HG03066 (cell line): ENCODE results near the gene HSP90AB1.

Source experiments
- ATAC-seq: cut with Tn5 transposase; IDR thresholded peaks from one replicate; pipeline ENCODE4 v1.9.1; 2021; ENCODE audit warnings: low read depth; ENCODE audit not compliant: unreplicated experiment

HSP90AB1 gene

DNA sequence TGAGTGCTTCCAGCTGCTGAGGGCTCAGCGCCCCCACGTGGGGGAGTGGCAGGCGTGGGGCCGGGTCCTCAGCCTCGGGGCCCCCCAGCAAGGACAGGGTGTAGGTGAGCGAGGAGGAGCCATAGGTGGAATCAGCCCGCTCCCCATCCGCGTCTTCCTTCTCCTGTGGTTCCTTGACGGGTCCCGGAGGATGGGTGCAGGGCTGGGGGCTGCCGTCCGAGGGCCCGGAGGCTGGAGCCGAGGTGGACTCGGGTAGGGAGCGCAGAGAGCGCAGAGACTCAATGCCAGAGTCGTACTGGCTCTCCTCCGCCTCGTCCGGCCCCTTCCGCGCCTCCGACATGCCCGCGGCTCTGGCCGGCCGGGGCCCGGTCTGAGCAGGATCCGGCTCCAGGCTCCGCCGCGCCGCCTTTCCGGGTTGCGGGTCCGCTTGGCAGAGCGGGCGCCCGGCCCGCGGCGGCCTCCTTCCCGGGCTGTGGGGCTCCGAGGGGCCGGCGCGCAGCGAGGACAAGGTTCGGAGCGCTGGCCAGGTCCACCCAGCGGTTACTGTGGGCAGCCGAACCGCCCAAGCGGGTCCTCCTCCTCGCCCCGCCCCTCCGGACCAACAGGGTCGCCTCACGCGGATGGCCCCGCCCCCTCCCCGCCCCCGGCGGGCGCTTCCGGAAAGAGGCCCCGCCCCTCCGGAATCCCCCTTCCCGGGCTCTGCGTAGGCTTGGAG lies 18.3 kb downstream of the HSP90AB1 start, which contains the start of gene NFKBIE:
Gene NFKBIE (minus strand): TSS at position 545 of the 715 bp plus-strand sequence. CDS start 205 bp downstream, at position 340.
- ATAC-seq, result peak; percentile 35

- ATAC-seq, result no peak
These were observed 18.9 kb downstream of the HSP90AB1 start for GRCh38 chr6:44265722-44266233.

DNA sequence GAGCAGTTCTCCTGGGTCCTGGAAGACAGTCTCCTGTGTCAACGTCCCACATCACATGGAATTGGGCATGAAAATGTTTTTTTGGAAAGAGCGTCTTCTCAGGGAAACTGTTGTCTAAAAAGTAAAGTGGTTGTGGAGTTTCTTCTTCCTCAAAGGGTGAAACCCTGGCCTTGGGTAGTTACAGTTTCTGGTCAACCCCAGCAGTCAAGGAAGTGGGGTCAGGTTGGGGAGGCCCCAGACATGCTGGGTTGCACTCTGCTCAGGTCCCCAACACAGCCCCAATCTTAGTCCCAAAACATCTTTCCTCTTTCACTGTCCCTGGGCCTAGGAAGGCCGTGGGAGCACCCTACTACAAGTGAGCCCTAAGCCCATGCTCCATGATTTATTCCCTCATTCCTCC lies 19.4 kb downstream of the HSP90AB1 start:
- no peak for ATAC-seq

DNA sequence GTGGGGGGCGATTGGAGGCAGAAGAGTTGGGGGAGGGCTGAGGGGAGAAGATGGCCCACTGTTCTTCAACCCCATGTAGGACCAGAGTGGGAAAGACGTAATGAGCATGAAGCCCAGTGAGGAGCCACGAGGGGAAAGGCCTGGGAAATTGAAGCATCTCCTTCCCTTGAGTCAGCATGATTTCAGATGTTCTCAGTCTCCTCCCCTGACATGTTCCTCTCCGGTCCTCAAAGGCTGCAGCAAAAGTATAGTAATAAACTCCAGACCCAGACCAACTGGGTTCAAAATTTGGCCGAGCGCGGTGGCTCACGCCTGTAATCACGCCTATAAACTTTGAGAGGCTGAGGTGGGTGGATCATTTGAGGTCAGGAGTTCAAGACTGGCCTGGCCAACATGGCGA lies 20.4 kb downstream of the HSP90AB1 start:
- ATAC-seq, result no peak

GRCh38 chr6:44268095-44268628 lies 21.3 kb downstream of the HSP90AB1 start:
- ATAC-seq, result no peak

DNA sequence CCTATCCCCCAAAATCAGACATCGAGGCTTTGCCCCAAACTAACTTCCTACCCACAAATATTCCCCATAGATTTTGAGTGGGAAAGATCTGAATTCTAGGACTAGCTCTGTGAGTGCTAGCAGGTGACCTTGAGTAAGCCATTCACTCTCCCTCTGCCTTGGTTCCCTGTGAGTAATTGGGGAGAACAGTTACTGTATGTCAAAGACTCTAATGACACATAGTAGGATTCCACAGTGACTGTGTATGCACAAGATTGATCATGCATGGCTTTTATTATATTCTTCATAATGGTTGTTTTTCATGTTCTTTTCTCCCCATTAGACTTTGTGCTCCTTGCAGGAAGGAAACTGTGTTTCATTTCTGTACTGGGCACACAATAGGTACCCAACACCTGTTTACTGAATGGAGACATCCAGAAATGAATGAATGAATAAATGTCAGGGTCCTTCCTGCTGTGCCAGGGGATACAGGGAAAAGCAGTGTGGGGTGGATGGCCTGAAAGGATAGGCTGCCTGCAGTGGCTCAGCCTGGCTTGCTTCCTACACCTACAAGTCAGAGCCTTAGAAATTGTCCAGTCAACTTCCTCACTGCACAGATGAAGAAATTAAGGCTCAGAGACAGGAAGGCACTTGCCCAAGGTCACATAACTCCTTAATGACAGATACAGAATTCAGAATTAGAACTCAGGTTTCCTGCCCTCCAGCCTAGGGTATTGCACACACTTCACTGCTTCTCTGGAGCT lies 22.4 kb downstream of the HSP90AB1 start:
- ATAC-seq, result no peak

GRCh38 chr6:44269921-44270525 lies 23.1 kb downstream of the HSP90AB1 start, which contains the start of gene TMEM151B:
TMEM151B (plus strand) TSS chr6:44270450; CDS start chr6:44270743, 293 bp downstream.
- ATAC-seq, result no peak

GRCh38 chr6:44270526-44271405 lies 23.9 kb downstream of the HSP90AB1 start:
- no peak for ATAC-seq

DNA sequence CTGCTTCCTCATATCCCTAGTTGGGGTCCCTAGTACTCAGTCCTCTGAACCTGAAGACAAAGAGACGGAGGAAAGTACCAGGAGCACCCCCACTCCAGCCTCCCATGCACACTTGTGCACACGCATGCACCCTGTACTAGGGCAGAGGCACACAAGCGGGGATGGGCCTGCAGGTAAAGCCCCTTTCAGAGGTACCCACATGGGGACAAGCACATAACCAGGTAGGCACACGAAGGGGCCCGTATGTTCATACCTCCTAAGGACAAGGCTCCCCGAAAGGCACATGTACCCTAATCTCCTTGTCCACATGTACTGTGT lies 24.5 kb downstream of the HSP90AB1 start:
- no peak for ATAC-seq

DNA sequence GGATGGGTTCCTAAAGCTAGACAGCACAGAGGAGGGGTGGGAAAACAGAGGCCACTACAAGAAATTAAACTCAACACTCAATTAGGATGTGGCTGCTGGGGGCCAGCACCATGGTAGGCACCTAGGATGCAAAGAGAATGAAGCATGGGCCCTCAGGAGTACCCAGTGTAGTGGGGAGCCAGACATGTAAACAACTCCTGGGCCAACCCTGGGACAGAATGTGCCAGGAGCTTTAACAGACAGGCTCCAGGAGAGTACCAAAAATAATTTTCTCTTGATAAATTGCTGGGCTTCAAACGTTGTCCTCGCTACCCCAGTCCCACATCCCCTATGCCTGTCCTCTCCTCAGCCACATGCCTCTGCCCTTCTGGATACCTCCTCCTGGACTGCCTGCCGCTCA lies 25.0 kb downstream of the HSP90AB1 start:
- no peak for ATAC-seq

DNA sequence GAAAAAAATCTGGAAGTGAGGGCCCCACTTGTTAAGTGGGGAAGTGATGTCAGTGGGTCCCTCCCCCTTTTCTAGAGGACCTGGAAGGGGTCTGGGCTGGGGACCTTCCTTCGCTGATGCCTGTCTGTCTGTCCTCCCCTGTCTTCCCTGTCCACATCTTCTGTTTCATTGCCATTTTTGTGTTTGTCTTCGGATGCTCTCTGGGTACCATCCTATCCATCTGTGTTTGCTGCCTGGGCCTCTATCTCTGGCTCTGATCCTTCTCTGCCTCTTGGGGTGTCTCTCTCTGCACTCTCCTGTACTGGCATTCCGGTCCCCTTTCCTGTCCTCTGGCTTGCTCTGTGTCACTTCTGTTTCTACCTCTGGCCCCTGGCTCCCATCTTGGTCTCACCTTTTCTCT lies 25.6 kb downstream of the HSP90AB1 start:
- ATAC-seq, result no peak

DNA sequence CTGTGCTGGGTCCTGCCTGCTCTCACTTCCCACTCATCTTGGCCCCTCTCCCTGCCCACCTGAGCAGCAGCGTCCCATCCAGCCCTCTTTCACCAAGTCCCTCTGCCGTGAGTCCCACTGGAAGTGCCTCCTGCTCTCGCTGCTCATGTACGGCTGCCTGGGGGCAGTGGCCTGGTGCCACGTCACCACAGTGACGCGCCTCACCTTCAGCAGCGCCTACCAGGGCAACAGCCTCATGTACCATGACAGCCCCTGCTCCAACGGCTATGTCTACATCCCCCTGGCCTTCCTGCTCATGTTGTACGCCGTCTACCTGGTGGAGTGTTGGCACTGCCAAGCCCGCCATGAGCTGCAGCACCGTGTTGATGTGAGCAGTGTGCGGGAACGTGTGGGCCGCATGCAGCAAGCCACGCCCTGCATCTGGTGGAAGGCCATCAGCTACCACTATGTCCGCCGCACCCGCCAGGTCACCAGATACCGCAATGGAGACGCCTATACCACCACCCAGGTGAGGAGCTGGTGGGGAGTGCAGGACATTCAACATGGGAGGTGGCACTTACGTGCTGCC lies 26.2 kb downstream of the HSP90AB1 start:
- no peak for ATAC-seq

DNA sequence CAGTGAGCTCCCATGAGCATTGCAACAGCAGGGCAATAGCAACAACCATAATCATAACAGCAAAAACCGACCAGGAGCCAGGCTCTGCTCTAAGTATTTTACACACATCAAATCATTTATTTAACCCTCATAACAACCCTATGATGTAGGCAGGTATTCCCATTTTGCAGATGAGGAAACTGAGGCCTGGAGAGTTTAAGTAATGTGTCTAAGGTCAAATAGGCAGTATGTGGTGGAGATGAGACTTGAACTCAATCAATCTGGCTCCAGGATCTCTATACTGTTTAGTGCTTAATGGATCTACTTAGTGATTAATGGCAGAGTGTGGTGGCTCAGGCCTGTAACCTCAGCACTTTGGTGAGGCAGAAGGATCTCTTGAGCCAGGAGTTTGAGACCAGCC lies 26.7 kb downstream of the HSP90AB1 start:
- ATAC-seq, result no peak

GRCh38 chr6:44275271-44275748 lies 28.4 kb downstream of the HSP90AB1 start:
- ATAC-seq, result no peak

DNA sequence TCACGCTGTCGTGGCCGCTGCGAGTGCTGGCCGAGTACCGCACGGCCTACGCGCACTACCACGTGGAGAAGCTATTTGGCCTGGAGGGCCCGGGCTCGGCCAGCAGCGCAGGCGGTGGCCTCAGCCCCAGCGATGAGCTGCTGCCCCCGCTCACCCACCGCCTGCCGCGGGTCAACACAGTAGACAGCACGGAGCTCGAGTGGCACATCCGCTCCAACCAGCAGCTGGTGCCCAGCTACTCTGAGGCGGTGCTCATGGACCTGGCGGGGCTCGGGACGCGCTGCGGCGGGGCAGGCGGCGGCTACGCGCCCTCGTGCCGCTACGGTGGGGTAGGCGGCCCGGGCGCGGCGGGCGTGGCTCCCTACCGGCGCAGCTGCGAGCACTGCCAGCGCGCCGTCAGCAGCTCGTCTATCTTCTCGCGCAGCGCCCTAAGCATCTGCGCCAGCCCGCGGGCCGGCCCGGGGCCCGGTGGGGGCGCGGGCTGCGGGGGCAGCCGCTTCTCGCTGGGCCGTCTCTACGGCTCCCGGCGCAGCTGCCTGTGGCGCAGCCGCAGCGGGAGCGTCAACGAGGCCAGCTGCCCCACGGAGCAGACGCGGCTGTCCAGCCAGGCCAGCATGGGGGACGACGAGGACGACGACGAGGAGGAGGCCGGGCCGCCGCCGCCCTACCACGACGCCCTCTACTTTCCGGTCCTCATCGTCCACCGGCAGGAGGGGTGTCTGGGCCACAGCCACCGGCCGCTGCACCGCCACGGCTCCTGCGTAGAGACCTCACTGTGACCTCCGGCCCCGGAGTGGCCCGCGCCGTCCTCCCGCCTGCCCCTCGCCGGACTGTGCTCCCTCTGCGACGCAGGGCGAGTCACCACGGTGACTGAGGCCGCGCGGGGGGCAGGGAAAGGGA lies 29.1 kb downstream of the HSP90AB1 start:
- ATAC-seq, result no peak

DNA sequence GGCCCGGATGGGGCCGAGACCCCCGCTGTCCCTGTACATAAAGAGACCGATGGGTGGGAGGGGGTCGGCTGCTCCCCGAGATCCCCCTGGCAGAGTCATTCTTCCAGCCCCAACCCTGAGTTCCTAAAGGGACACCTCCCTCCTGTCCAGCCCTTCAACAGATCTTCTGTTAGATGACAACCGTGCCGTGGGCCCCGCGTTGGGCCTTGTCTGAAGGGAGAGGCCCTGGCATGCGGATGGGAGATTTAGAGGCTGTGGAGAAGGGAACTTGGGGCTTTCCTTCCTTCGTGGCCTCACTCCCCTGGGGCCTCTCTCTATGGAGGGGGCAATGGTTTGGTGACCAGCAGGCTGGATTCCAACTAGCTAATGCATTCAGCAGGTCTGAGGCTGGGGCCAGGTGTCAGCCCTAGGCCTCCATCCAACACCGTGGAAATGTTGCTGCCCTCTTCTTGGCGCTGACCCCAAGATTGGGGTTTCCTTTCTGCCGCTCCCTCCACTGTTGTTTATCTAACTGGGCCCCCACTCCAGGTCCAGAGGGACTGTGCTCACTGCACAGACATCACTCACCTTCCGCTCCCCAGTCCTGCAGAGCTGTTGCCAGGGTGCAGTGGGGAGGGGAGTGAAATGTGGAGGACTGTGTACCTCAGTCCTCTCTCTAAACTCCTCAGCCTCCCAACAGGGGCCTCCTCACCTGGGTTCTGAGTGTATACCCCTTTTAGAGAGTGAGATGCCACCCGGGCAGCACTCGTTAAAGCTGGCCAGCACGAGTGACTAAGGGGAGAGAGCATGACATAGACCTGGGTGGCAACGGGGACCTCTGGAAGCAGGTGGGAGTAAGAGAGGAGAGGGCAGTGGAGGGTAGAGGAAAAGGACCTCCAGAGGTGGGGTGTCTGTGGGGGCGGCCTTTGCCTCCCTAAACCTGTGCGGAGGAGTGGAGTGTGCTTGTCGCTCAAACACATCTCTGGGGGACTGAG lies 30.1 kb downstream of the HSP90AB1 start:
- no peak for ATAC-seq

DNA sequence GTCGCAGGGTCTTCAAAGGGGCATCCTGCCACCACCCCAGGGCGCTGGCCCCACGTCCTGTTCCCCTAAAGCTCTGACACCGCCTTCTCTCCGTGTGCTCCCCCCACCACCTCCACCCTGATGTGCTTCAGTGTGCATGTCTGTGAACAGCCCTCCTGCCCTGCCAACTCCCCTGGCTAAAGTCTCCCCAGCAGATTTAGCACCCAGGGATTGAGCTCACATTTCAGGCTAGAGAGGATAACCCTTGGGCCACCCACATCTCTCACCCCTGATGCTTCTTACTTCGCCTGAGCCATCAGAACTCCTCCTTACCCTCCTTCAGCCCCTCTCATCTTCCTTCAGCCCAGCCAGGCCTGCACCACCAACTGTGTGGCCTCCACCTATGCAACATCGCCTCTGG lies 30.9 kb downstream of the HSP90AB1 start:
- no peak for ATAC-seq

- no peak for ATAC-seq
These were observed 31.4 kb downstream of the HSP90AB1 start for GRCh38 chr6:44278315-44278714.
